T-cell (primary cell): Measurements from ENCODE around the gene RAET1E. TPM values are rescaled to one million over a fixed set of nuclear protein-coding genes. Genes with fewer than 3 reads are reported as not detected.
A peak's percentile ranks its signal among the peaks of the same experiment; 100 is the strongest.
"Not testable (repeated sequence)": the region's sequence is repeated elsewhere in the genome, so short reads cannot be mapped to it uniquely, and the experiment has no call there.

ENCODE experiments used
- ATAC-seq, 4 experiments: fragments of 200-7000 bp in 3 of 4; fragments of 150-1000 bp in 1 of 4; cut with Tn5 transposase; replicated peaks in 1 of 4; 1 replicate in 3 of 4; 2 replicates in 1 of 4; pipeline ENCODE4 v1.10.0; 2021; ENCODE audit warnings: moderate library complexity in 3 of 4, mild to moderate bottlenecking in 2 of 4, moderate number of reproducible peaks in 1 of 4
- CTCF ChIA-PET, 2 donors: fragments of 300-600 bp; sonication (Branson Sonifier 250); formaldehyde crosslinking; loops; one replicate each; lab custom pipeline; 2022; ENCODE audit warnings: antibody characterized with exemption in 2 of 2; lab: Charles Lee
- POLR2A ChIA-PET, 2 donors: fragments of 300-600 bp; sonication (Branson Sonifier 250); formaldehyde crosslinking; loops; one replicate each; lab custom pipeline; 2022; ENCODE audit warnings: antibody characterized with exemption in 2 of 2; lab: Charles Lee
- DNase-seq, 35 experiments: peaks; one replicate each; pipeline versions ENCODE4 v3.0.0 to v3.0.0-alpha.2; 2013 to 2023
- H3K27ac ChIP-seq: one replicate; pipeline ENCODE4 v1.5.1; 2013; ENCODE audit warnings: low read length
- H3K27me3 ChIP-seq, 2 experiments: replicated peaks in 1 of 2; 1 replicate in 1 of 2; 2 replicates in 1 of 2; pipeline versions ENCODE4 v1.6.1 to v1.7.0; 2013; ENCODE audit warnings: low read length in 1 of 2, mixed read lengths in 1 of 2; ENCODE audit not compliant: control insufficient read depth in 2 of 2, insufficient read depth in 2 of 2; ENCODE audit errors: extremely low read depth in 1 of 2
- H3K36me3 ChIP-seq, 2 donors: 1 replicate in 1 of 2; 2 replicates in 1 of 2; pipeline versions ENCODE4 v1.6.1 to v1.7.0; 2013; ENCODE audit warnings: low read length in 1 of 2; ENCODE audit not compliant: control insufficient read depth in 2 of 2, insufficient read depth in 1 of 2; ENCODE audit errors: extremely low read depth in 1 of 2
- H3K4me1 ChIP-seq, 2 experiments: 1 replicate in 1 of 2; 2 replicates in 1 of 2; pipeline versions ENCODE4 v1.6.1 to v1.7.0; 2013; ENCODE audit warnings: low read length in 2 of 2, mixed read lengths in 1 of 2; ENCODE audit not compliant: insufficient read depth in 2 of 2, control insufficient read depth in 1 of 2; ENCODE audit errors: extremely low read depth in 1 of 2
- H3K4me3 ChIP-seq, 2 donors: 1 replicate in 1 of 2; 2 replicates in 1 of 2; pipeline versions ENCODE4 v1.5.1 to v1.7.0; 2013; ENCODE audit warnings: mild to moderate bottlenecking in 2 of 2, low read length in 1 of 2, moderate library complexity in 1 of 2; ENCODE audit not compliant: control insufficient read depth in 1 of 2; ENCODE audit errors: extremely low read depth in 1 of 2
- H3K9me3 ChIP-seq: 2 replicates; pipeline ENCODE4 v1.7.0; 2013
- H3K27ac Mint-ChIP-seq, 2 donors: one replicate each; pipeline ENCODE4 v1.8.0; 2020 to 2021; ENCODE audit warnings: mild to moderate bottlenecking in 2 of 2, mixed read lengths in 2 of 2
- H3K27me3 Mint-ChIP-seq, 2 donors: one replicate each; pipeline ENCODE4 v1.8.0; 2021 to 2022; ENCODE audit warnings: mixed read lengths in 2 of 2
- H3K36me3 Mint-ChIP-seq: one replicate; pipeline ENCODE4 v1.8.0; 2021; ENCODE audit warnings: mixed read lengths
- H3K4me1 Mint-ChIP-seq, 3 donors: one replicate each; pipeline ENCODE4 v1.8.0; 2020 to 2022; ENCODE audit warnings: mixed read lengths in 3 of 3, mild to moderate bottlenecking in 1 of 3
- H3K4me3 Mint-ChIP-seq, 3 donors: one replicate each; pipeline ENCODE4 v1.8.0; 2020 to 2022; ENCODE audit warnings: mild to moderate bottlenecking in 3 of 3, mixed read lengths in 3 of 3, moderate library complexity in 3 of 3
- H3K9me3 Mint-ChIP-seq, 3 donors: one replicate each; pipeline ENCODE4 v1.8.0; 2020 to 2022; ENCODE audit warnings: mixed read lengths in 3 of 3
- WGBS: methylation state at CpG from one replicate; pipeline ENCODE4 v1.1.5; 2013; ENCODE audit warnings: missing lambda C conversion rate; ENCODE audit not compliant: insufficient coverage; 5-methylcytosine and 5-hydroxymethylcytosine counted together
- total RNA-seq, 35 experiments: library from RNA in 6 of 35; stranded (reverse) in 6 of 35; fragments of 120-200 nt in 1 of 35; gene quantifications; one replicate each; pipeline versions ENCODE4 v1.2.1 to v1.2.4 and lab custom pipeline; 2013 to 2026

RAET1E gene
- total RNA-seq, 5 donors from 2014 or later (not counting 1 experiment from before 2014, with no cell fraction given), result not detected

DNA sequence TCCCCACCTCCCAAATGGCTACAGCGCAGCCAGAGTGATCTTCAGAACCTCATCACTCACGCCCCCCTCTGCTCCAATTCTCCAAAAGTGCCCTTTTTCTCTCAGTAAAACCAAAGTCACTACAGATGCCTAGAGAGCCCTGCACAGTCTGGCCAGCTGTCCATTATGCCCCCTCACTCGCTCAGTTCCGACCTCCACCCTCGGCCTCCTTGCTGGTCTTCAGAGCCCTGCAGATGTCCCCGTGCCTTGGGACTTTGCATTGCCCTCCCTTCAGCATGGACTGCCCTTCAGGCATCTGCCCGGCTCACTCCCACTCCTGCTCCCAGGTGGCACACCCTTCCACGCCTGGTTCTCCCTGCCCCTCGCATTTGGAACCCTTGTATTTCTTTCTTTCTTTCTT, 1.1 kb upstream of the RAET1E start:
- Histone ChIP-seq H3K9me3 (no peaks in the 10 kb centered on the region), H3K27me3 (peaks cover 0 to 23% of the 10 kb centered on the region in 2 experiments), H3K4me1 (peaks cover 0 to 15% of the 10 kb centered on the region in 2 experiments), H3K36me3 (no peaks in the 10 kb centered on the region), H3K27ac (no peak overlapping the region), H3K4me3 (no peak overlapping the region)
- DNase-seq (no peak), ATAC-seq (no peak)
- Mint-ChIP-seq H3K4me3 (no peak overlapping the region), H3K27me3 (peaks cover 8 to 11% of the 10 kb centered on the region in 2 donors), H3K27ac (no peak overlapping the region), H3K4me1 (peaks cover 6 to 20% (median 11%) of the 10 kb centered on the region in 3 donors), H3K9me3 (no peaks in the 10 kb centered on the region), H3K36me3 (no peaks in the 10 kb centered on the region)
- 93% methylated on average over 6 of the region's 9 CpGs for WGBS
- POLR2A ChIA-PET, result no interaction called here
- CTCF ChIA-PET, result no interaction called here

- Histone ChIP-seq H3K9me3 (no peaks in the 10 kb centered on the region), H3K4me3 (no peak overlapping the region), H3K27ac (no peak overlapping the region), H3K36me3 (no peaks in the 10 kb centered on the region), H3K4me1 (peaks cover 0 to 15% of the 10 kb centered on the region in 2 experiments), H3K27me3 (peaks cover 0 to 21% of the 10 kb centered on the region in 2 experiments)
- Mint-ChIP-seq H3K36me3 (no peaks in the 10 kb centered on the region), H3K4me1 (peaks cover 6 to 20% (median 11%) of the 10 kb centered on the region in 3 donors), H3K4me3 (peak overlapping the region in 1 of 3 donors; percentile 7), H3K9me3 (no peaks in the 10 kb centered on the region), H3K27ac (peak overlapping the region in 1 of 2 donors; percentile 6), H3K27me3 (peaks cover 5 to 8% of the 10 kb centered on the region in 2 donors)
- CTCF ChIA-PET, result no interaction called here
- POLR2A ChIA-PET, result no interaction called here
- DNase-seq (no peak), ATAC-seq (no peak)
- 79% methylated on average over 8 of the region's 13 CpGs for WGBS
Observed at GRCh38 chr6:149897015-149897697, 757 bp downstream of the RAET1E start.

GRCh38 chr6:149896491-149896890, 1.4 kb downstream of the RAET1E start:
- Histone ChIP-seq H3K27ac (no peak overlapping the region), H3K4me3 (no peak overlapping the region), H3K36me3 (no peaks in the 10 kb centered on the region), H3K27me3 (peaks cover 0 to 21% of the 10 kb centered on the region in 2 experiments), H3K4me1 (peaks cover 0 to 15% of the 10 kb centered on the region in 2 experiments), H3K9me3 (no peaks in the 10 kb centered on the region)
- no peak overlapping the region for H3K4me3 Mint-ChIP-seq
- WGBS, result 100% methylated on average over 2 of the region's 3 CpGs
- CTCF ChIA-PET, result no interaction called here
- H3K9me3 Mint-ChIP-seq, result no peaks in the 10 kb centered on the region
- H3K27me3 Mint-ChIP-seq, result peaks cover 5 to 11% of the 10 kb centered on the region in 2 donors
- peak overlapping the region in 1 of 2 donors; percentile 55 for H3K27ac Mint-ChIP-seq
- peaks cover 6 to 20% (median 11%) of the 10 kb centered on the region in 3 donors for H3K4me1 Mint-ChIP-seq
- POLR2A ChIA-PET, result no interaction called here
- DNase-seq, result no peak
- H3K36me3 Mint-ChIP-seq, result no peaks in the 10 kb centered on the region
- peak in 1 of 4 experiments; percentile 22 for ATAC-seq

DNA sequence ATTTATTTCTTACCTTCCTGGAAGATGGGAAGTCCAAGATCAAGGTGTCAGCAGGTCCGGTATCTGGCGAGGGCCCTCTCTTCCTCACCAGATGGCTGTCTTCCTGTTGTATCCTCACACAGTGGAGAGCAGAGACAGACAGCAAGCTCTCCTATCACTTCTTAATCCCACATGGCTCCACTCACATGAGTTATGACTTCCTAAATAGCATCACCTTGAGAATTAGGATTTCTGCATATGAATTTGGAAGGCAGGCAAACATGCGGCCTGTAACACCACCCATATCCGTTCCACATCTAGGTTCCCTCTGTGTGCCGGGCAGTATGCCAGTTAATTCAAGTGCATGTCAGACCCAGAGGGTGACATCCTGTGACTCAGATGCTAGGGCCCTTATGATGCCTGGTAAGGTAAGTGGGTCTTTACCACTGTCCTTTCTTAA, 2.1 kb downstream of the RAET1E start:
- Histone ChIP-seq H3K9me3 (no peaks in the 10 kb centered on the region), H3K27me3 (peaks cover 0 to 15% of the 10 kb centered on the region in 2 experiments), H3K4me1 (peaks cover 0 to 15% of the 10 kb centered on the region in 2 experiments), H3K36me3 (no peaks in the 10 kb centered on the region), H3K27ac (no peak overlapping the region), H3K4me3 (no peak overlapping the region)
- peaks cover 6 to 20% (median 11%) of the 10 kb centered on the region in 3 donors for H3K4me1 Mint-ChIP-seq
- ChIA-PET CTCF (no interaction called here), POLR2A (no interaction called here)
- H3K4me3 Mint-ChIP-seq, result no peak overlapping the region
- H3K9me3 Mint-ChIP-seq, result no peaks in the 10 kb centered on the region
- peak in 34 of 35 experiments; percentile 12 to 60 (median 46) for DNase-seq
- H3K27me3 Mint-ChIP-seq, result peaks cover 5 to 11% of the 10 kb centered on the region in 2 donors
- 100% methylated on average over 1 of the region's 5 CpGs for WGBS
- ATAC-seq, result peak; percentile 92 to 99 (median 98)
- H3K36me3 Mint-ChIP-seq, result no peaks in the 10 kb centered on the region
- H3K27ac Mint-ChIP-seq, result peak overlapping the region in 1 of 2 donors; percentile 55

GRCh38 chr6:149895048-149895590, 2.8 kb downstream of the RAET1E start:
- no peaks in the 10 kb centered on the region for H3K9me3 ChIP-seq
- H3K4me1 ChIP-seq, result peaks cover 0 to 15% of the 10 kb centered on the region in 2 experiments
- no peak overlapping the region for H3K4me3 ChIP-seq
- H3K27me3 ChIP-seq, result peaks cover 0 to 8% of the 10 kb centered on the region in 2 experiments
- Mint-ChIP-seq H3K4me1 (peaks cover 6 to 20% (median 11%) of the 10 kb centered on the region in 3 donors), H3K4me3 (no peak overlapping the region), H3K9me3 (no peaks in the 10 kb centered on the region), H3K27me3 (peaks cover 5 to 11% of the 10 kb centered on the region in 2 donors), H3K36me3 (no peaks in the 10 kb centered on the region), H3K27ac (no peak overlapping the region)
- POLR2A ChIA-PET, result no interaction called here
- 81% methylated on average over 5 of the region's 7 CpGs for WGBS
- DNase-seq, result no peak
- H3K36me3 ChIP-seq, result no peaks in the 10 kb centered on the region
- no peak overlapping the region for H3K27ac ChIP-seq
- CTCF ChIA-PET, result interaction anchor here in 1 of 2 donors (0.5 kb wide), 1 partner anchor 12 kb away, joined by 3 read pairs; no protein-coding TSS in a partner anchor
- ATAC-seq, result no peak

DNA sequence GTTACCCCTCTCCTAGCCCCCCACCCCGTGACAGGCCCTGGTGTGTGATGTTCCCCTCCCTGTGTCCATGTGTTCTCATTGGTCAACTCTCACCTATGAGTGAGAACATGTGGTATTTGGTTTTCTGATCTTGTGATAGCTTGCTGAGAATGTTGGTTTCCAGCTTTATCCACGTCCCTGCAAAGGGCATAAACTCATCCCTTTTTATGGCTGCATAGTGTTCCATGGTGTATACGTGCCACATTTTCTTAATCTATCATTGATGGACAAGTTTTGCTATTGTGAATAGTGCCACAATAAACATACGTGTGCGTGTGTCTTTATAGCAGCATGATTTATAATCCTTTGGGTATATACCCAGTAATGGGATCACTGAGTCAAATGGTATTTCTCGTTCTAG, 6.0 kb downstream of the RAET1E start:
- POLR2A ChIA-PET, H3K27ac ChIP-seq, H3K9me3 Mint-ChIP-seq, CTCF ChIA-PET, H3K4me3 ChIP-seq, H3K36me3 ChIP-seq, ATAC-seq, H3K27me3 ChIP-seq, H3K9me3 ChIP-seq, DNase-seq, H3K36me3 Mint-ChIP-seq, H3K27ac Mint-ChIP-seq, H3K4me3 Mint-ChIP-seq: not testable (repeated sequence)
- peaks cover 0 to 12% of the 10 kb centered on the region in 2 experiments for H3K4me1 ChIP-seq
- Mint-ChIP-seq H3K4me1 (peaks cover 6 to 14% (median 11%) of the 10 kb centered on the region in 3 donors), H3K27me3 (peaks cover 11 to 27% of the 10 kb centered on the region in 2 donors)
- no CpG with 5 or more reads among the region's 6 CpGs for WGBS
